DLD1 (cell line): ENCODE results near the gene CASP6.

ENCODE experiments used
- in situ Hi-C: cut with HindIII; loops from 2 replicates; pipeline ENCODE4 v1.10.0; 2017; ENCODE audit warnings: low sequenced_read_pairs

The CASP6 gene

GRCh38 chr4:109673303-109673702, 29.9 kb downstream of the CASP6 start:
- in situ Hi-C loops: loop anchor here (25.0 kb wide), 1 partner anchor 236 kb away; the partner anchor contains the start of gene SEC24B

GRCh38 chr4:109672169-109672930, 30.9 kb downstream of the CASP6 start:
- in situ Hi-C loops: loop anchor here (25.0 kb wide), 1 partner anchor 235 kb away; the partner anchor contains the start of gene SEC24B

- in situ Hi-C loops: loop anchor here (25.0 kb wide), 1 partner anchor 234 kb away; the partner anchor contains the start of gene SEC24B
These were observed 31.9 kb downstream of the CASP6 start for GRCh38 chr4:109671350-109671749.

- in situ Hi-C loops: loop anchor here (25.0 kb wide), 1 partner anchor 229 kb away; the partner anchor contains the start of gene SEC24B
These were observed 37.3 kb downstream of the CASP6 start for GRCh38 chr4:109665783-109666485.

- in situ Hi-C loops: loop anchor here (25.0 kb wide), 1 partner anchor 225 kb away; the partner anchor contains the start of gene SEC24B
These were observed 40.5 kb downstream of the CASP6 start for GRCh38 chr4:109662771-109663170.

GRCh38 chr4:109662116-109662515, 41.1 kb downstream of the CASP6 start:
- in situ Hi-C loops: loop anchor here (25.0 kb wide), 1 partner anchor 225 kb away; the partner anchor contains the start of gene SEC24B

- in situ Hi-C loops: loop anchor here (25.0 kb wide), 1 partner anchor 222 kb away; the partner anchor contains the start of gene SEC24B
These were observed 44.3 kb downstream of the CASP6 start for GRCh38 chr4:109658871-109659410.

GRCh38 chr4:109657854-109658418, 45.3 kb downstream of the CASP6 start:
- in situ Hi-C loops: loop anchor here (25.0 kb wide), 1 partner anchor 221 kb away; the partner anchor contains the start of gene SEC24B

GRCh38 chr4:109655396-109655795, 47.8 kb downstream of the CASP6 start:
- in situ Hi-C loops: loop anchor here (25.0 kb wide), 1 partner anchor 218 kb away; the partner anchor contains the start of gene SEC24B

- in situ Hi-C loops: loop anchor here (25.0 kb wide), 1 partner anchor 213 kb away; the partner anchor contains the start of gene SEC24B
These were observed 53.4 kb downstream of the CASP6 start for GRCh38 chr4:109649872-109650271.

GRCh38 chr4:109648997-109649575, 54.2 kb downstream of the CASP6 start:
- in situ Hi-C loops: no loop called here

GRCh38 chr4:109648266-109648996, 54.8 kb downstream of the CASP6 start:
- in situ Hi-C loops: no loop called here

- in situ Hi-C loops: no loop called here
These were observed 57.2 kb downstream of the CASP6 start for GRCh38 chr4:109645874-109646710.

- in situ Hi-C loops: no loop called here
These were observed 62.6 kb downstream of the CASP6 start for GRCh38 chr4:109640644-109641043.
